Stimulated activated CD8-positive, alpha-beta memory T cell treated with anti-CD3 and anti-CD28 coated beads, Interleukin-15, amount 100 ng/mL, for 48 hours (primary cell): Measurements from ENCODE around the gene OGFOD3.
"Not testable (repeated sequence)": the region's sequence is repeated elsewhere in the genome, so short reads cannot be mapped to it uniquely, and the experiment has no call there.

Experiments used
- DNase-seq, 2 donors: peaks; one replicate each; pipeline ENCODE4 v3.0.0-alpha.2; 2020; ENCODE audit warnings: low read depth in 2 of 2

The OGFOD3 gene

GRCh38 chr17:82388223-82388921 is 30.0 kb downstream of the OGFOD3 start:
- no peak for DNase-seq

GRCh38 chr17:82387705-82388106 is 30.7 kb downstream of the OGFOD3 start:
- DNase-seq = no peak

GRCh38 chr17:82386881-82387704 is 31.3 kb downstream of the OGFOD3 start:
- DNase-seq = no peak

- DNase-seq = no peak
Measured at GRCh38 chr17:82386255-82386831, 32.0 kb downstream of the OGFOD3 start.

- DNase-seq = no peak
Measured at GRCh38 chr17:82385559-82386254, 32.7 kb downstream of the OGFOD3 start.

- no peak for DNase-seq
Measured at GRCh38 chr17:82384730-82385481, 33.5 kb downstream of the OGFOD3 start.

GRCh38 chr17:82384051-82384729 is 34.2 kb downstream of the OGFOD3 start:
- DNase-seq = no peak

GRCh38 chr17:82383411-82383810 is 35.0 kb downstream of the OGFOD3 start:
- no peak for DNase-seq

- no peak for DNase-seq
Measured at GRCh38 chr17:82382933-82383255, 35.5 kb downstream of the OGFOD3 start.

- not testable (repeated sequence) for DNase-seq
Measured at GRCh38 chr17:82382220-82382932, 36.0 kb downstream of the OGFOD3 start.

- DNase-seq = not testable (repeated sequence)
Measured at GRCh38 chr17:82381703-82382009, 36.7 kb downstream of the OGFOD3 start.

GRCh38 chr17:82380860-82381702 is 37.3 kb downstream of the OGFOD3 start:
- DNase-seq = no peak

GRCh38 chr17:82378741-82379021 is 39.7 kb downstream of the OGFOD3 start:
- no peak for DNase-seq

GRCh38 chr17:82377924-82378740 is 40.3 kb downstream of the OGFOD3 start:
- no peak for DNase-seq

GRCh38 chr17:82377294-82377693 is 41.1 kb downstream of the OGFOD3 start:
- not testable (repeated sequence) for DNase-seq

- DNase-seq = no peak
Measured at GRCh38 chr17:82376042-82376730, 42.2 kb downstream of the OGFOD3 start.

- no peak for DNase-seq
Measured at GRCh38 chr17:82375359-82376041, 42.9 kb downstream of the OGFOD3 start.
